Stimulated activated memory B cell treated with anti-CD40 and anti-IgM and Interleukin-4, amounts not matched to agents 10 μg/mL and 1 μg/mL and 100 μg/mL, for 72 hours (primary cell): ENCODE results near the gene FAM25C.
"Not testable (repeated sequence)": the region's sequence is repeated elsewhere in the genome, so short reads cannot be mapped to it uniquely, and the experiment has no call there.

Experiments
- ATAC-seq: fragments of 150-1000 bp; cut with Tn5 transposase; 2 replicates; pipeline ENCODE4 v1.10.0; 2021
- H3K27ac Mint-ChIP-seq: one replicate; pipeline ENCODE4 v1.8.0; 2022; ENCODE audit warnings: mild to moderate bottlenecking, mixed read lengths
- H3K27me3 Mint-ChIP-seq: one replicate; pipeline ENCODE4 v1.8.0; 2022; ENCODE audit warnings: mixed read lengths
- H3K36me3 Mint-ChIP-seq: one replicate; pipeline ENCODE4 v1.8.0; 2022; ENCODE audit warnings: mixed read lengths
- H3K4me1 Mint-ChIP-seq: one replicate; pipeline ENCODE4 v1.8.0; 2022; ENCODE audit warnings: mixed read lengths
- H3K4me3 Mint-ChIP-seq: one replicate; pipeline ENCODE4 v1.8.0; 2022; ENCODE audit warnings: mild to moderate bottlenecking, moderate library complexity, mixed read lengths
- H3K9me3 Mint-ChIP-seq: one replicate; pipeline ENCODE4 v1.8.0; 2022; ENCODE audit warnings: mixed read lengths

FAM25C gene

DNA sequence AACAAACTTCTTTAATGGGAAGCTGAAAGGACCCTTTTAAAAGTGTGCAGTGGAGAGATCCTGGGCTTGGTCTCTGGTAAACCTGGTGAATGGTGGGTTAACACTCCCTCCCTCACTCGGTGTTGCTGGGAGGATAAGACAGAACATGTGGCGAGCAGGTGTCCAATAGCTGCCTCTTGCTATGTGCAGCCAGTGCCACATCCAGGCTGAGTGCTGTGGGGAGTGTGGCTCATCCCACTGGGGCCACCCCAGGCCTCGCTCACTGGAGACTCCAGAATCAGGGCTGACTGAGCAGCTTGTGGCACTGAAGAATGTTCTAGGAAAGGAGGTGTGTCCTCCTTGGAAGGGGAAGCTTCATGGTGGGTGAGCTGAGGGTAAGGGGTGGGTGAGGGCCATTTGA lies 29.5 kb downstream of the FAM25C start:
- H3K36me3 Mint-ChIP-seq, H3K27ac Mint-ChIP-seq, H3K27me3 Mint-ChIP-seq, H3K9me3 Mint-ChIP-seq, H3K4me3 Mint-ChIP-seq, ATAC-seq, H3K4me1 Mint-ChIP-seq: not testable (repeated sequence)

- ATAC-seq, H3K4me3 Mint-ChIP-seq, H3K4me1 Mint-ChIP-seq, H3K36me3 Mint-ChIP-seq, H3K9me3 Mint-ChIP-seq, H3K27me3 Mint-ChIP-seq, H3K27ac Mint-ChIP-seq: not testable (repeated sequence)
These were observed 30.6 kb downstream of the FAM25C start for GRCh38 chr10:47968988-47969387.

DNA sequence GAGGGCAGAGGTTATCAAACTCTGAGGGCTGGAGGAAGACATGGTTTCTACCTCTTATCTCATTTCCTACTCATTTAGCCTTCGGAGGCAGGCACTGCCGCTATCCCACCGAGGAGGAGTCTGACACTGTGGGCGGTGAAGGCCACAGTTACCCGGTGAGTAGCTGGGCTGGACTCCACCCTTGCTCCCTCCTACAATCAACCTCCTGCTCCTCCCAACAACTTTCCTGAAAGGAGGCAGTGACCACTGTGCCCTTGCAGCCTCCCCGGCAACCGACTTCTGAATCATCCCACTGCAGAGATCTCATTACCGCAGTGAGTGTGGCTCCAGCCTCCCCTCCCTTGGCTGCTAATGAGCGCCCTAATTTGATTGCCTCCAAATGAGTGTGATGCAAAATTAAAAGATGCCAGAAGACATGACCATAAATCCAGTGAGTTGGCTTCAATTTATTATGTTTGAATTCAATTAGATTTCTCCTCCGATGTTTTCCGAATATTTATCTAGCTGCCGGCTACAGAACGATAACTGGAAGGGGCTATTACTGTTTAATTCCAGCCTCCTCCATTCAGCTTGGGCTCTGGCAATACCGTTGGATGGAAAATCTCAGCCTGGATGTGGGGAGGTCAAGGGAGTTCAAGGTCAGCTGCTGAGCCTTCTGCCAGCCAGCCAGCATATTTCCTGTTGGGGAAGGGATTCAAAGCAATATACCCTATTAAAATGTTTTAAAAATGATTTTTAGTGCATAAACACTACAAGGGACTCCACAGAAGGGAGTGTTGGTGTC lies 35.1 kb downstream of the FAM25C start:
- ATAC-seq, H3K4me3 Mint-ChIP-seq, H3K27ac Mint-ChIP-seq, H3K9me3 Mint-ChIP-seq, H3K27me3 Mint-ChIP-seq, H3K36me3 Mint-ChIP-seq, H3K4me1 Mint-ChIP-seq: not testable (repeated sequence)

GRCh38 chr10:47962785-47963184 lies 36.8 kb downstream of the FAM25C start:
- not testable (repeated sequence) for H3K4me1 Mint-ChIP-seq, H3K36me3 Mint-ChIP-seq, H3K9me3 Mint-ChIP-seq, ATAC-seq, H3K27ac Mint-ChIP-seq, H3K4me3 Mint-ChIP-seq, H3K27me3 Mint-ChIP-seq

GRCh38 chr10:47960699-47961098 lies 38.9 kb downstream of the FAM25C start:
- H3K9me3 Mint-ChIP-seq, result not testable (repeated sequence)

GRCh38 chr10:47959677-47960076 lies 39.9 kb downstream of the FAM25C start:
- not testable (repeated sequence) for H3K4me3 Mint-ChIP-seq, H3K4me1 Mint-ChIP-seq, H3K9me3 Mint-ChIP-seq, H3K27me3 Mint-ChIP-seq, H3K36me3 Mint-ChIP-seq, ATAC-seq, H3K27ac Mint-ChIP-seq

More at GRCh38 chr10:47960699-47961098, 38.9 kb downstream of the FAM25C start:
- H3K27me3 Mint-ChIP-seq, H3K27ac Mint-ChIP-seq, H3K36me3 Mint-ChIP-seq, H3K4me3 Mint-ChIP-seq, ATAC-seq, H3K4me1 Mint-ChIP-seq: not testable (repeated sequence)

DNA sequence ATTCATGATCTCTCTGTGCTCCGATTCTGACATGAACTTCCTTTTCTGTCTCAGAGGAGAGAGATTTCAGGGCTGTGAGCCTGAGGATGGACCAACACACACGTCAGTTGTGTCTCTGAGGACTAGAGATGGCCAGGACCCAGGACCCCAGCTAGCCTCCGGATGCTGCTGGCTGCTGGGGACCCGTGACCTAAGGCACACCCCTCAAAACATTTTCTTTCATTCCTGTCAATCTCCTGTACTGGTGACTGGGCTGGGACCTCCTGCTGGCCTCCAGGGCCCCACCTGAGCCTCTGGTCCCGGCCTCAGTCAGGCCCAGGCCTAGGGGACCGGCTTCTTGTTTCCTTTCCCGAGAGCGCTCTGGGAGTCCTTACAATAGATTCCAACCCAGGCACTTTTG lies 42.4 kb downstream of the FAM25C start:
- H3K4me3 Mint-ChIP-seq, H3K27me3 Mint-ChIP-seq, H3K9me3 Mint-ChIP-seq, ATAC-seq, H3K4me1 Mint-ChIP-seq, H3K27ac Mint-ChIP-seq, H3K36me3 Mint-ChIP-seq: not testable (repeated sequence)

- not testable (repeated sequence) for ATAC-seq, H3K36me3 Mint-ChIP-seq, H3K27me3 Mint-ChIP-seq, H3K4me1 Mint-ChIP-seq, H3K9me3 Mint-ChIP-seq, H3K4me3 Mint-ChIP-seq, H3K27ac Mint-ChIP-seq
These were observed 52.2 kb downstream of the FAM25C start for GRCh38 chr10:47947424-47947823.
